Activated T-helper 1 cell treated with Interleukin-2 at 50 U/mL for 16 hours (primary cell): Measurements from ENCODE around the gene PXDC1.
"Not testable (repeated sequence)": the region's sequence is repeated elsewhere in the genome, so short reads cannot be mapped to it uniquely, and the experiment has no call there.

Experiments
- DNase-seq: peaks from one replicate; pipeline ENCODE4 v3.0.0-alpha.2; 2020; ENCODE audit warnings: low read depth

Gene PXDC1

DNA sequence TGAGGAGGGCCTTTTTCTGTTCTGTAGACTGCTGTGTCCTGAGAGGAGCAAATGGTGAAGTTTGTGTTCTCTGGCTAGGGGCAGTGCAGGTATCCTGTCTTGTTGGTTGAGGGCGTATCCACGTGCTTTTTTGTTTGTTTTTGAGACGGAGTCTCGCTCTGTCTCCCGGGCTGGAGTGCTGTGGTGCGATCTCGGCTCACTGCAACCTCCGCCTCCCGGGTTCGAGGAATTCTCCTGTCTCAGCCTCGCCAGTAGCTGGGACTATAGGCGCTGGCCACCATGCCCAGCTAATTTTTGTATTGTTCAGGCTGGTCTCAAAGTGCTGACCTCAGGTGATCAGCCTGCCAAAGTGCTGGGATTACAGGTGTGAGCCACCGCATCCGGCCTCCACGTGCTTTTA, 10.8 kb upstream of the PXDC1 start:
- DNase-seq, result no peak

DNA sequence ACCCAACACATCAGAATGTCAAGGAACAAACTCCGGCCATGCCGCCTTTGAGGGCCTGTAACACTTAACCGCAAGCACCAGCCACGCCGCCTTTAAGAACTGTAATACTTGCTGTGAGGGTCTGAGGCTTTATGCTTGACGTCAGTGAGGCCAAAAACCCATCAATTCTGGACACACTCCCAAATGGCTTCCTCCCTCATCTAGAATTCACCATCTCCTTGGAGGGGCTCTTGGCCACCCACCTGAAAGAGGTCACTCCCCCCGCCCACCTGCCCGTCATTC, 10.4 kb upstream of the PXDC1 start:
- DNase-seq, result no peak

DNA sequence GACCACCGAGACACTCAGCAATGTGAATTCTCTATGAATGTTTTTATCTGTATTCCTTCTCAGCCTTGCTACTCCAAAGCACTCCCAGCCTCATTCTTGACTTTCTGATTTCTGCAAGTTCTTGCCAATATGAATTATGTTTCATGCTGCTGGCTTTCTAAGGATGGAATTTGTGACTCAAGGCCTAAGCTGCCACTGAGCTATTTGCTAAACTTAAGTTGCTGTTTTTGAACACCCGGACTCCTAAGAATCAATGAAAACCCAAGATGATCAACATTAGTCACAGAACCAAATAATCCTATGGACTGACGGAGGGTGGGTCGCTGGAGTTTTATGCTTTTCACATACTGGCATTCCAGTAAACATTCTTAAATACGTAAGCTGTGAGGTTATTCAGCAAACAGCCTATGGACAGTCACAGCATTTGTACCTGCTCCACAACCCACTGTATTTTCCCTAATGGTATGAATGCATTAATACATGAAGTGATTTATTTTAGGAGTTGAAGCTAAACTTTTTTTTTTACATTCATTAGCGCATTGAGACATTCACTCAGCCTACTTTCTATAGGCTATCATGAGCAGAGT, 8.2 kb upstream of the PXDC1 start:
- no peak for DNase-seq

DNA sequence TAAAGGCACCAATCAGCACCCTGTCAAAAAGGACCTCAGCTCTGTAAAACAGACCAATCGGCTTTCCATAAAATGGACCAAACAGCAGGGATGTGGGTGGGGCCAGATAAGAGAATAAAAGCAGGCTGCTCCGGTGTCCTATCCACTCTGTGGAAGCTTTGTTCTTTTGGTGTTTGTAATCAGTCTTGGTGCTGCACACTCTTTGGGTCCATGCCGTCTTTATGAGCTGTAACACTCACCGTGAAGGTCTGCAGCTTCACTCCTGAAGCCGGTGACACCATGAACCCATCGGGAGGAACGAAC, 7.3 kb upstream of the PXDC1 start:
- DNase-seq, result no peak

DNA sequence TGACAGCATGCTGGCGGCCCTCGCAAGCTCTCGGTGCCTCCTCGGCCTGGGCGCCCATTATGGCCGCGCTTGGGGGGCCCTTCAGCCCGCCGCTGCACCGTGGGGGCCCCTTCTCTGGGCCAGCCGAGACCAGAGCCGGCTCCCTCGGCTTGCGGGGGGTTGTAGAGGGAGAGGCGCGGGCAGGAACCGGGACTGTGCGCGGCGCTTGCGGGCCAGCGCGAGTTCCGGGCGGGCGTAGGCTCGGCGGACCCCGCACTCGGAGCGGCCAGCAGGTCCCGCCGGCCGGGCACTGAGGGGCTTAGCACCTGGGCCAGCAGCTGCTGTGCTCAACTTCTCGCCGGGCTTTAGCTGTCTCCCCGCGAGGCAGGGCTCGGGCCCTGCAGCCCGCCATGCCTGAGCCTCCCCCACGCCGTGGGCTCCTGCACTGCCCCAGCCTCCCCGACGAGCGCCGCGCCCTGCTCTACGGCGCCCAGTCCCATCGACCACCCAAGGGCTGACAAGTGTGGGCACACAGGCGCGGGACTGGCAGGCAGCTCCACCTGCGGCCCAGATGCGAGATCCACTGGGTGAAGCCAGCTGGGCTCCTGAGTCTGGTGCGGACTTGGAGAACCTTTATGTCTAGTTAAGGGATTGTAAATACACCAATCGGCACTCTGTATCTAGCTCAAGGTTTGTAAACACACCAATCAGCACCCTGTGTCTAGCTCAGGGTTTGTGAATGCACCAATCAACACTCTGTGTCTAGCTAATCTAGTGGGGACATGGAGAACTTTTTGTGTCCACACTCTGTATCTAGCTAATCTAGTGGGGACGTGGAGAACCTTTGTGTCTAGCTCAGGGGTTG, 6.7 kb upstream of the PXDC1 start:
- DNase-seq, result not testable (repeated sequence)

DNA sequence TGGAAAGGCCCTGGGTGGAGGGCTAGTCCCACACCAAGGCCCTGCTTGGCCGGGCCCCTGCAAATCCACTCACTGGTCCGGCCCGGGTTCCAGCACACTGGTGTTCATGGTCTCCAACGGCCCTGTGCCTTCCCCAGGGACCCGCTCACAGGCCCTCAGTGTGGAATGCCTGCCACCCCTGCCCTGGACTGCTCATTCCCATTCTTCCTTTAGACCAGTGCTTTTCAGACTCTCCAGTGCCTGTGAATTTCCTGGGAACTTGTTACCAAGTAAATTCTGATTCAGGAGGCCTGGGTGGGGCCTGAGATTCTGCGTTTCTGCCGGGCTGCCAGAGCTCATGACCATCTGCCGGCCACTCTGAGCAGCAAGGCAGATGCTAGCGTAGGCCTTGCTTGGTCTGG, 5.7 kb upstream of the PXDC1 start:
- DNase-seq, result no peak

DNA sequence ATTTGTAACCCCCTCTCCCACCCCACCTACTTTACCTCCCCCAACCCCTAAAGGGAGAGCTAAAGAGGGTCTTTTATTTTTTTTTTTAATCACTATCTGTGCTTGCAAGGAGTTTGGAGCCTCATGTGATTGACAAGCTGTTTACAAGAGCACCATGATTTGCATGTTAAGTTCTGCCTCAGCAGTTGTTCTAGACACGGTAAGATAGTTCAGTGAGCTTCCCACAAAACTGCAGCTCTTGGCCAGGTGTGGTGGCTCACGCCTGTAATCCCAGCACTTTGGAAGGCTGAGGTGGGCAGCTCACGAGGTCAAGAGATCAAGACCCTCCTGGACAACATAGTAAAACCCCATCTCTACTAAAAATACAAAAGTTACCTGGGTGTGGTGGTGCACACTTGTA, 5.0 kb upstream of the PXDC1 start:
- DNase-seq, result no peak

DNA sequence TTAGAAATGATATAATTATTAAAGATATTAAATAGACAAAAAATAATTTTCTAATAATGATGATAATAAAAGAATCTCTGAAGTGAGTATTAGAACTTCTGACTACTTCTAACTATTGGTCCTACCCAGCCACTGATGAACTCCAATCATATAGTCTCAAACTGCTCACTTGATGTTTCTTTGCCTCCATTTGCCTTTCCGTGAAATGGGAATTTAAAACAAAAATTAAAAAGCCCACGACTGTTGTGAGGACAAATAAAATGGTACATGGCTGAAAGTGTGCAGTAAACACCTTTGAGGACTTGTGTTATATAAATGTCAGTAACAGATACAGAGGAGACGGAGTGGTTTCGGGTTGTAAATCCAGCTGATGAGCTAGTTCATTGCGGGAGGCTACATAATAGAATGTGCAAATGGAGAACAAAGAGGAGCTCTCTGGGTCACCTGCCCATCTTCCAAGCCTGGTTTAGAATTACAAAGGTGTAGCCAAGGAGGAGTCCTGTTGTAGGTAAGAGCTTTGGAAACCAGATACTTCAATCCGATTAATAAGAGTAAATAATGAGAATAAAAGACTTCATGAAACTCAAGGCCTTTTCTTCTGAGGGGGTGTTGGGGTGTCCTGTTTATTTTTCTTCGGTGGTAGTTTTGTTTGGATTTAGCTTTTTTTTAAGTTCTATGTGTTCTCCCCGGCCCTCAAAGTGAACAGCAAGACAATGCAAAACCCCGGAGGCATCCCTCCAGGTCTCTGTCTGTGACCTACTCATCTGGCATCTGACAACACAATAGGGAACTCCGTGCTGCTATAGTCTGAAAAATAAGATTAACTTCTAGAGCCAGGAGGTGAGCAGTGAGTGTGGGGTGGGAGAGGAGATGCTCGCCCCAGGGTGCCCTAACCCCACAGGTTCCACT, 4.4 kb upstream of the PXDC1 start:
- no peak for DNase-seq

DNA sequence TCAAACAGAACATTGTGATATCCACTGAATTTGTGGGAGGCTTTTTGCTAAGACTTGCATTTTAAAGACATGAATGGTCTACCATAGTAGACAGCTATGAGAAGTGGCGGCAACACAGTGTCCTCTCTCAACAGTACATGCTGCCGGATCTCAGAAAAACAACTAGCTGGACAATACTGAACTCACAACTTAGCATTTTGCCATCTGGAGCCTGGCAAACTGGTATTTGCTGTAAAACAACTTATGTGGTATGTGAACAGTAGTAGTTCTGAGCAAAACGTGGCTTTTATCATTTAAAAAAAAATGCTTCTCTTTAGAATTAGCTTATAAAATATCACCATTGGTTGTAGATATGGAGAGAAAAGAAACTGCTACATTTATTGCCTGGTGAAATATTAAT, 3.3 kb upstream of the PXDC1 start:
- no peak for DNase-seq

DNA sequence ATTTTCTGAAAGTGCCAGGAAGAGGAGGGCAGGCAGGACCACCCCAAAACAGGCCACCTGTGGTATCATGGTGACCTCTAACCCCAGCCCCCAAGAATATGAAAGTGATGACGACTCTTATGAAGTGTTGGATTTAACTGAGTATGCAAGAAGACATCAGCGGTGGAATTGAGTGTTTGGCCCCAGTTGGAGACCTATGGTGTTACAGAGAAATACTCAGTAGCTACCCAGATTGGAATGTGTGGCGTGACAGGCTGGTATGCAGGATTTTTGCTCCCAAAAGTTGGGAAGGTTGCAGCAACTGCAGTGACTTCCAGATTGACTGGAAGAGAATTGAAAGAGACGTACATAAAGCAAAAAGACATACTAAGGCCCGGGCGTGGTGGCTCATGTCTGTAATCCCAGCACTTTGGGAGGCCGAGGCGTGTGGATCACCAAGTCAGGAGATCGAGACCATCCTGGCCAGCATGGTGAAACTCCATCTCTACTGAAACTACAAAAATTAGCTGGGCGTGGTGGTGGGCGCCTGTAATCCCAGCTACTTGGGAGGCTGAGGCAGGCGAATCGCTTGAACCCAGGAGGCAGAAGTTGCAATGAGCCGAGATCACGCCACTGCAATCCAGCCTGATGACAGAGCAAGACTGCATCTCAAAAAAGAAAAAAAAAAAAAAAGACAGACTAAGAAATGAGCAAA, 2.7 kb upstream of the PXDC1 start:
- not testable (repeated sequence) for DNase-seq

DNA sequence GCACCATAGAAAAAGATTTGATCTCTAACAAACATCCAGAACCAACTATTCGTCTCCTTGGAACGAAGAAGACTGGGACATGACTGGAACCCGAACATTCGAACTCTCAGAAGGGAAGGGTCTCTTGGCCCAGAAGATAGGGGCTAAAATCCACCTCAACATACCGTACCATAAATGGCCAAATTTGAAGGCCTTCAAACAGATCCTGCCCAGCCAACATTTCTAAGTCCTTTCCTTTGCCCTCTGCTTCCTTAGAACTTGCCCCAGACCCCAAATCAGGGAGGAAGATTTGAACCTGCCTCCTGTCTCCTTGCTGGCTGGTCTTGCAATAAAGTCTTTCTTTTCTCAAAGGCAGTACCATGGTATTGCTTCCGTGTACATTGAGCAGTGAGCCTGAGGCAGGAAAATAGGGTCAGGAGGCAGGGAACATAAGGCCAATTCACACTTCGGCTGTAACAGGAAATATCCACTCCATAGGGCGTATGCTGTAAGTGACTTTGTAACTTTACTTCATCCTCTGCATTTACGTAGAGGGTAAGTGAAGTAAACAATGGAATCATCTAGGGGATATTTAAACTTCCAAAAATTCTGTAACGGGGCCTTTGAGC, 1.8 kb upstream of the PXDC1 start:
- DNase-seq, result no peak

DNA sequence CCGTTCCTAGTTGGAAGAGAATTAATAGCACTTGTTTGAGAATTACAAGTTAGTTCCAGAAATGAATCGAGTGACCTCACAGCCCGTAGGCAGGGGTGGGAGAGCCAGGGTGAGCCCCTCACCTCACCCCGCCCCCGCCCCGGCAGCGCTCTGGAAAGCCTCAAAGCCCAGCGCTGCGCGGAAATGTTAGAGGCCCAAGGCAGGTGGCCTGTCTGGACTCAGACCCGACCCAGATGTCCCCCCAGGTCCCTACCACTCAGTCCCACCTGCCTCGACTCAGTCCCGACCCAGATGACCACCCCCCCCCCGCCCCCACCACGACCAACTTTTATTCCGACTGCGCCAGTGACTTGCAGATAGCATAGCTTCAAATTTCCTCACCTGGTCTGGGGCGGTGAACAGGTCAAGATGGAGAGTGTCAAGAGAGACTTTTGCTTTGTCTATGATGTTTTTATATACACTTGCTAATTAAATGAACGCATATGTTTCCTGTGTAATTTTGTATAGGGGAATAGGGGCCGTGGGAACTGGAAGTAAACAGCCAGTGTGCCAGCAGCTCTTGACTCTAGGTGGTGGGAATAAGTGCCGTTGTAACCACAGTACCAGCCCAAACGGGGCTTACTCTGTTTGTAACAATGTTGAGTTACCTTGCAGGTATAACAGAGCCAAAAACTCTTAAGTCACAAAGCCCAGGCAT, 1.2 kb upstream of the PXDC1 start:
- no peak for DNase-seq

DNA sequence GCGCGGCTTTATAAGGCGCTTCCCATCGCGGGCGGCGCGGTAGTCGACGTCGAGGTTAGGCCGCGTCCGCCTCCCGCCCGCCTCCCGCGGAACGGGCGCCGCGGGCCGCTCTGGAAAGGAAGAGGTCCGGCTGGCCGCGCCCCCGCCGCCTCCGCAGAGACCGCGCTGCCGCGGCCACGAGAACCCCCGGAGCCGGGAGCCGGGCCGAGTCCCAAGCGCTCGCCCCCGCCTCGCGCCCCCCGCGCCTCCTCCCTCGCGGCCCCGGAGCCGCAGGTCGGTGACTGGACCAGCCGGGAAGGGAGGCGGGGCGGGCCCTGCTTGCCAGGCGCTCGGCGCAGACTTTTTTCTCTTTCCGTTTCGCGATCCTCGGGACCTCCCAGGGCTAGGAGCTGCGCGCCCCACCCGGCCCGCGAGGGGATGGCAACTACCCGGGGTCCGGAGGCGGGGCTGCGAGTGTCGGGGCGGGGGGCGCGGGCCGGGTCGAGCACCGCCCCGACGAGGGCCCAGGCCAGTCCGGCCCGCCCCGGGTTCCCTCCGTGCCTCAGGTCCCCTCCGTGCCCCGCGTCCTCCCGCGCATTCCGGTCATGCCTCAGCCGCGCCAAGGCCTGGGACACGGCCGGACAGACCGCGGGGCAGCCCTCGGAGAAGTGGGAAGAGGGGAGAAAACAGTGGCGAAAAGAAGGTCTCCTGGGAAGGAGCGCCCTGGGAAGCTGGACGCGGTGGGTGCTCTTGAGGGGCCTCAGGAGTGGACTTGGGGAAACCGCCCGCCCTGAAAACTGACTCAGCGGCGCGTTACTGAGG, 417 bp upstream of the PXDC1 start:
- no peak for DNase-seq

DNA sequence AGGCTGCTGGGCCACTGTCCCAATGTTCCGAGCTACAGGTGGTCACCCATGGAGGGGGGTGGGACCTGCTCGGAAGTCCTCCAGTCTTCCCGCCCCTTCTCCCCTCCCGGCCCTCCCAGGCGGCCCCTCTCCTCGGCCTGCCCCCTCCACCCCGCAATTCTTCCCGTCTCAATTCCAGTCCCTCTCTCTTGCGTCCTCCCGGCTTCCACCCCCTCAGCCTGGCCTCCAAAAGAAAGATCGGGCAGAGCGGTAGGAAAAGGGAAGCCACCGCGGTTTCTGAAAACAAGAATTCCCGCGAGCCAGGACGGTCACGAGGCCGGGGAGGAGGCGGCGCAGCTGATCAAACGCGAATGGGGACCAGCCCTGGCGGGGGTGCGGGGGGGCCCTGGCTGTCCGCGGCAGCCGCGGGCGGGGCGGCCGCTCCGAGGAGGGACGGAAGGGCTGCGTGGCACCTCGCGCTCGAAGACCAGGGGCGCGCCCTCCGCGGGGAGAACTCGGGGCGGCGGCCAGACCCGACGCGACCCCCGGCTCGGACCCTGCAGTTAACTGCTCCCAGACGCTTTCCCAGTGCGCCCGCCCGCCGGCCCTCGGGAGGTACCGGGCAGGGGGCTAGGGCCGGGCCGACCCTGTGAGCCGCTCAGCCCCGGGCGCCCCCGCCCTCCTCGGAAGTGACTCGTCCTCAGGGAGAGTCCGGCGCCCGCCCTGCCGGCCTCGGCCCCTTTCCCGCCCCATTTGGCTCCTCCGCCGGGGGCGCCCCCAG, 1.0 kb downstream of the PXDC1 start:
- DNase-seq, result no peak

DNA sequence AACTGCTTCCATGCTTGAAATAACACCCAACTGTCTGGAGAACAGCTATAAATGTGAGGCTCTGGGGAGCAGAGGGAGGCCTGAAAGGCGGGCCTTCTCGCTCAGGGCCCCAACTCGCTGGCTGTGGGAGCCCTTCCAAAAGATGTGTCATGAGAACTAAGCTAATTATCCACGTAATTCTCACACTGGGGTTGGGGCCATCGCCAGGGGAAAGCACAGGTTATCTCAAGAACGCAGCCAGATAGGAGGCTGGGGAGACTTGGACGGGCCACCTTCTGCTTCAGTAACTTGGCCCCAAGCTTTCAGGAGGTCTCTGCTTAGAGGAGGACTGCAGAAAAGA, 1.6 kb downstream of the PXDC1 start:
- DNase-seq, result no peak

DNA sequence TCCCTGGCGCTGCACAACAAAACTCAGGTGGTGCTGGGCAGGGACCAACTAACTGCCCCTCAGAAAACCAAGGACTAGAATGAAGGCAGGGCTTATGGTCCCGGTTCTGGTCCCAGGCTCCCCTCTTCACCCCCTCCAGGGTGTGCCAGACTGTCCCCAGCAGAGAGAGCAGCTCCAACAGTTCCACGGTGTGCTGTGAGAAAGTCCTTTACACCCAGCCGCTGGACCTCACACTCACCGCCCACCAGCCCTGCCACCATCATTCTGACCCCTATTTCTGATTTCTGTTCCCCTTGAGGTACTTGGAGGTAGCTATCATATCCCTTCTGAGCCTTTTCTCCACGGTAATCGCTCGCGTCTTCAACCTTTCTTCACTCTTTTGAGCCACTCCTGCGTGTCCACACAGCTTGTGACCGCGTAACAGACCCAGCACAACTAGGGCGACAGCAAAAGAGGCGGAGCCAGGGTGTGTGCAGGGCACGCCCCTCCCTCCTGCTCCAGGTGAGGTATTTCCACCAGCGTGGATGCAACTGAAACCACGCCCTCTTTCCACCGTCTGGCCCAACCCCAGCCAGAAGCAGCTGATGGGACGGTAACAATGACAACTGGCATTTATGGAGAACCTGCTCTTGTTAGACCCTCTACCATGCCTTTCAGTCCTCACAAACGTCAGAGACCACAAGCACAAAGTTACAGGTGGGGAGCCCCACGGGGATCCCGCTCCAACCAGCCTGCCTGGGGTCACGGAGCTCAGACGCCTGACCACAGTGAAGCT, 2.3 kb downstream of the PXDC1 start:
- no peak for DNase-seq

DNA sequence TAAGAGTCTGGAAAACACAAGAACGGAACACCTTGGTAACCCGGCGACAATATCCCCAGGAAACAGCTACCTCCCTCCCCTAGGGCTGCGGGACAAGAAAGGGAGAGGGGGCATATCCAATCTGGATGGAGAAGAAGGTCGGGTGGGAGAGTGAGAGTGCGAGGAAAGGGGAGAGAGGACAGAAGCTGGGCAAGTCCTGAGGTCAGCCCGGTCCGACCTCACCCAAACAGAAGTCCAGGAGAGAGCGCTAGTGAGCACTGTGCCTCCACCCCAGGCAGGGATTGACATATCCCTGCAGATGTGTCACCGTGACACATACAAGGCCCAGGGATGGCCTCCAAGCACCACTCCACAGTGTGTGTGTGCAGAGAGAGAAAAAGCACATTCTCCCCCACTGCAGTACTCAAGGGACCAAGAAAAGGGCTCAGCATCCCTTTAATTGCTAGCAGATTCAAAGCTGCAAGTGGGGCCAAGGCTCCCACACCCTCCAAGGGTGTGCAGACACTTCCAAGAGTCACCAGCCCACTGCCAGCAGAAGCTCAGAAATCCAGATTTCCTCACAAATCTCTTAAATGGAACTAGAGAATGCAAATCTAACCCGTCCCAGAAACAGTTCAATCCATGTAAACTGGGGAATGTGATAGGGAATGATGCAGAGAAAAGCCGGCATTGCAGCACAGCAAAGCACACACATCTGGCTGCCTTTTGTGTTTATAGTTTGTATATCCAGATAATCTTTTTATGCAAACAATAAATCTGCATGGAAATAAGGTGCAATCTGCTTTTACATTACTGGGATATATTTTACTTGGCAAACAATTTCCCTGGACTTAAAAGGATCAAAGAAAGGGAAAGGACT, 3.1 kb downstream of the PXDC1 start:
- DNase-seq, result no peak

DNA sequence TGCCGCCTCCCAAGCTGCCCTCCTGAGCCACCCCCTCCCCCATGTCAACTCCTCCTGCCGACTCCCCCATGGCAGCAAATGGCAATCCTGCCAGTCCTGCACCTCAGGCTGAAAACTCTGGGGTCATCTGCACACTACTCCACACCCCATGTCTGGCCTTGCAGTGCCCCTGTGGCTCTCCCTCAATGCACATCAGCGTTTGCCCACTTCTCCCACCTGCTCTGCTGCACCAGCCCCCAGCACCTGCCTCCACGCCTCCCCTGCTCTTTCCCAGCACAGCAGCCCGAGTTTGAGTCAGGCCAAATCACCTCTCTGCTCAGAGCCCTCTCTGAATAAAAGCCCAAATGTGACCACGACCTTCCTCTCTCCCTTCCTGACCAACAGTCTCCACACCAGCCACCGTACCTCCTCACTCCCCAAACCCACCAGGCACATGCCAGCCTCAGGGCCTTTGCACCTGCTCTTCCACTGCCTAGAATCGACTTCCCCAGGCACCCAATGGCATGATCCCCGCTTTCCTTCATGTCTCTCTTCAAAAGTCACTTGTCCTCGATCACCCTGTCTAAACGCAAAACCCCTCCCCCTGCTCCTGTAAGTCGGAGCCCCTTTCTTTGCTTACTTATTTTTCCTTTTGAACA, 4.3 kb downstream of the PXDC1 start:
- DNase-seq, result no peak
